ENCODE results near the gene MCTP1.

Gene MCTP1

GRCh38 chr5:94711785-94712184 is 573.1 kb downstream of the MCTP1 start:
- in situ Hi-C loops (cut with HindIII; ENCODE audit: low sequenced_read_pairs) = no loop called here
- DNase-seq (ENCODE audit: low read depth) = no peak
- H3K4me3 ChIP-seq (ENCODE audit: low read depth, low read length) = no peak overlapping the region
- TF ChIP-seq, protein P1, sequence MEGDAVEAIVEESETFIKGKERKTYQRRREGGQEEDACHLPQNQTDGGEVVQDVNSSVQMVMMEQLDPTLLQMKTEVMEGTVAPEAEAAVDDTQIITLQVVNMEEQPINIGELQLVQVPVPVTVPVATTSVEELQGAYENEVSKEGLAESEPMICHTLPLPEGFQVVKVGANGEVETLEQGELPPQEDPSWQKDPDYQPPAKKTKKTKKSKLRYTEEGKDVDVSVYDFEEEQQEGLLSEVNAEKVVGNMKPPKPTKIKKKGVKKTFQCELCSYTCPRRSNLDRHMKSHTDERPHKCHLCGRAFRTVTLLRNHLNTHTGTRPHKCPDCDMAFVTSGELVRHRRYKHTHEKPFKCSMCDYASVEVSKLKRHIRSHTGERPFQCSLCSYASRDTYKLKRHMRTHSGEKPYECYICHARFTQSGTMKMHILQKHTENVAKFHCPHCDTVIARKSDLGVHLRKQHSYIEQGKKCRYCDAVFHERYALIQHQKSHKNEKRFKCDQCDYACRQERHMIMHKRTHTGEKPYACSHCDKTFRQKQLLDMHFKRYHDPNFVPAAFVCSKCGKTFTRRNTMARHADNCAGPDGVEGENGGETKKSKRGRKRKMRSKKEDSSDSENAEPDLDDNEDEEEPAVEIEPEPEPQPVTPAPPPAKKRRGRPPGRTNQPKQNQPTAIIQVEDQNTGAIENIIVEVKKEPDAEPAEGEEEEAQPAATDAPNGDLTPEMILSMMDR (IDR thresholded peaks at IDR 0.05; ENCODE audit: low read depth, low read length, missing control alignments) = no peak

DNA sequence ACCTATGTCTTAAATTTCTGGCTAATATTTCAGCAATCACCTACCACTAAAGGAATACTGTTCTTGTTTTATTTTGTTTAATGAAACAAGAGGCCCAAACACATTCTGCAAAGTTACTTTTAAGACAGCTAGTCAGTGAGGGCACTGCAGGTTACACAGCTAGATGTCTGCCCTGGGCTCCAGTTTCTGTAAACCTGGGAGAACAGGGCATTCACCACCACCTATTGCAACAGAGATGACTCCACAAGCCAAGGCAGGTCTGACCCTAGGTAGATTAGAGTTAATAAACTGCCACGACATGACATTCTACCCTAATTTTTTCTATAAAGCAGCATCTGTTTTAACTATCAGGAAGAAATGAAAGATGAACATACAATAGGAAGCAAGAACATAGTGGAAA is 575.6 kb downstream of the MCTP1 start:
- in situ Hi-C loops (cut with HindIII; ENCODE audit: low sequenced_read_pairs) = no loop called here
- H3K4me3 ChIP-seq (ENCODE audit: low read depth, low read length) = no peak overlapping the region
- DNase-seq (ENCODE audit: low read depth) = no peak
- TF ChIP-seq, protein P1 (IDR thresholded peaks at IDR 0.05; ENCODE audit: low read depth, low read length, missing control alignments) = no peak

DNA sequence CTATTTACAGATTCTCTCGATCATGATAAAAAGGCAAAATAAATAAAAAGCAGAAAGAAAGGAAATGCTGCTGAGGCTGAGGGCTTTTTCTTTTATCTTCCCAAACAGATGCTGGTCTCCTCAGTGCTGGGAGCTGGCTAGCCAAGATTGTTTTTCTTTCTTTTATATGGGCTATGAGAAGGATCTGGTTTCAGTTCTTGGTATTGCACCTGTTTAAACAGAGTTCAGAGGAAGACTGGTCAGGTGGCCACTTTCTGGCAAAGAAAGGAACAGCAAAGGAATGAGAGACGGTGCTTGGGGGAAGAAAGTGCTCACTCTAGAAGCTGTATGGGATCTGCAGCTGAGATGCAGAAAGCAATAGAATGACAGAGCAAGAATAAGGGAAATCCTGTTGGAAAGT is 577.5 kb downstream of the MCTP1 start:
- in situ Hi-C loops (cut with HindIII; ENCODE audit: low sequenced_read_pairs) = no loop called here
- no peak for DNase-seq (ENCODE audit: low read depth)
- no peak overlapping the region for H3K4me3 ChIP-seq (ENCODE audit: low read depth, low read length)
- TF ChIP-seq, protein P1 (IDR thresholded peaks at IDR 0.05; ENCODE audit: low read depth, low read length, missing control alignments) = no peak

GRCh38 chr5:94705427-94705826 is 579.5 kb downstream of the MCTP1 start:
- H3K4me3 ChIP-seq (ENCODE audit: low read depth, low read length) = no peak overlapping the region
- TF ChIP-seq, protein P1 (IDR thresholded peaks at IDR 0.05; ENCODE audit: low read depth, low read length, missing control alignments) = no peak
- in situ Hi-C loops (cut with HindIII; ENCODE audit: low sequenced_read_pairs) = no loop called here
- no peak for DNase-seq (ENCODE audit: low read depth)

DNA sequence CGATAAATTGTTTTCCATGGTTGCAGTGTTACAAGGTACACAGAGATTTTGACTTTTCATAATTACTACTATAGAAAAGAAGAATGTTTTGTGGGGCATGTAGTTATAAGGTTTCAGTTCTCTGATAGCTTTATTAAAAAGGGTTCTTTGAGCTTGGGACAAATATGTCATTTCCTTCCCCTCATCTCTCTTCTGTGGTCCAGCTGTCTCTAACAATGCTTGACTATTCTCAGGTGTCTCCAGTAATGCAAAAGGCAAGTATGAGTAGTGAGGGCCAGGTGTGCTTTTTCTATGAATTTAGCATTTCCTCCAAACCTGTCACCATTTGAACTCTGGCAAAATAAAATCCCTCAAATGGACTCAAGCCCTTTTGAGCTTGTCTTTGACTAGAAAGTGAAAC is 582.2 kb downstream of the MCTP1 start:
- no peak overlapping the region for H3K4me3 ChIP-seq (ENCODE audit: low read depth, low read length)
- TF ChIP-seq, protein P1 (IDR thresholded peaks at IDR 0.05; ENCODE audit: low read depth, low read length, missing control alignments) = no peak
- DNase-seq (ENCODE audit: low read depth) = no peak
- in situ Hi-C loops (cut with HindIII; ENCODE audit: low sequenced_read_pairs) = no loop called here

DNA sequence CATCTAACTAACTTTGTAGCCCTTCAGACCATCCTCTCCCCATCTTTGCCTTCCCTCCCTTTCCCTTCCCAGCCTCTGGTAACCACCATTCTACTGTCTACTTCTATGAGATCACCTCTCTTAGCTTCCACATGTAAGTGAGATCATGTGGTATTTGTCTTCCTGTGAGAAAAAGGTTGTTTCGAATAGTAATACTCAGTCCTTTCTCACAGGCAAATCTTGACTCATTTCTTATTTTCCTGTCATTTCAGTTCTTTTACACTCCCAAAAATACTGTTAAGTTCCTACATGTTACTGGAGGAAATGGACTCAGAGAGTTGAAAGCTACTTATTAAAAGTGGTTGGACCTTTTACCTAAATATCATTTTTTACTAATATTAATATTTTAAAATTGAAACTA is 584.3 kb downstream of the MCTP1 start:
- H3K4me3 ChIP-seq (ENCODE audit: low read depth, low read length) = no peak overlapping the region
- DNase-seq (ENCODE audit: low read depth) = no peak
- TF ChIP-seq, protein P1 (IDR thresholded peaks at IDR 0.05; ENCODE audit: low read depth, low read length, missing control alignments) = no peak
- in situ Hi-C loops (cut with HindIII; ENCODE audit: low sequenced_read_pairs) = no loop called here

GRCh38 chr5:94699562-94699961 is 585.3 kb downstream of the MCTP1 start:
- in situ Hi-C loops (cut with HindIII; ENCODE audit: low sequenced_read_pairs) = no loop called here
- TF ChIP-seq, protein P1 (IDR thresholded peaks at IDR 0.05; ENCODE audit: low read depth, low read length, missing control alignments) = no peak
- DNase-seq (ENCODE audit: low read depth) = no peak
- no peak overlapping the region for H3K4me3 ChIP-seq (ENCODE audit: low read depth, low read length)
